ENCODE results near the gene DEFB119.

DEFB119 gene

GRCh38 chr20:31363295-31363694, 27.1 kb downstream of the DEFB119 start:
- H3K4me3 ChIP-seq (ENCODE audit: low read depth, low read length), result no peak overlapping the region
- DNase-seq (ENCODE audit: low read depth), result no peak
- no peak for TF ChIP-seq CTCF (conservative IDR thresholded peaks at IDR 0.05; ENCODE audit: low read depth, low read length)

GRCh38 chr20:31355981-31356380, 34.4 kb downstream of the DEFB119 start:
- no peak for TF ChIP-seq CTCF (conservative IDR thresholded peaks at IDR 0.05; ENCODE audit: low read depth, low read length)
- no peak for DNase-seq (ENCODE audit: low read depth)

GRCh38 chr20:31341470-31341869, 48.9 kb downstream of the DEFB119 start:
- no peak for DNase-seq (ENCODE audit: low read depth)
- no peak overlapping the region for H3K4me3 ChIP-seq (ENCODE audit: low read depth, low read length)
- no peak for TF ChIP-seq CTCF (conservative IDR thresholded peaks at IDR 0.05; ENCODE audit: low read depth, low read length)

More at GRCh38 chr20:31355981-31356380, 34.4 kb downstream of the DEFB119 start:
- H3K4me3 ChIP-seq (ENCODE audit: low read depth, low read length), result no peak overlapping the region

- H3K4me3 ChIP-seq (ENCODE audit: low read depth, low read length), result no peak overlapping the region
- no peak for DNase-seq (ENCODE audit: low read depth)
- no peak for TF ChIP-seq CTCF (conservative IDR thresholded peaks at IDR 0.05; ENCODE audit: low read depth, low read length)
Observed at GRCh38 chr20:31330893-31331292, 59.5 kb downstream of the DEFB119 start.
